ENCODE data around the gene SGCD.

Gene SGCD

DNA sequence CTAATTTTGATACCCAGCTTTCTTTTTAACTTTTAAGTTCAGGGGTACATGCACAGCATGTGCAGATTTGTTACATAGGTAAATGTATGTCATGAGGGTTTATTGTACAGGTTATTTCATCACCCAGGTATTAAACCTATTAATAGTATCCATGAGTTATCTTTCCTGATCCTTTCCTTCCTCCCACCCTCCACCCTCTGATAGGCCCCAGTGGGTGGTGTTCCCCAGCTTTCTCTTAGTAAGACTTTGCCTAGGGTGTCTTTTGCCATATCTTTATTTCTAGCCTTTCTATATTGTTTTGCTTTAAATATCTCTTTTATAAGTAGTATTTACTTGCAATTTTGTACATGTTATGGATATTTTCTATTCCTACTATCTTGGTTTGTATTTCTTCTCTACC lies 243.7 kb downstream of the SGCD start:
- H3K4me3 ChIP-seq (ENCODE audit: low read length): no peak overlapping the region
- no peak for DNase-seq (ENCODE audit: low read depth)
- TF ChIP-seq, protein P1, sequence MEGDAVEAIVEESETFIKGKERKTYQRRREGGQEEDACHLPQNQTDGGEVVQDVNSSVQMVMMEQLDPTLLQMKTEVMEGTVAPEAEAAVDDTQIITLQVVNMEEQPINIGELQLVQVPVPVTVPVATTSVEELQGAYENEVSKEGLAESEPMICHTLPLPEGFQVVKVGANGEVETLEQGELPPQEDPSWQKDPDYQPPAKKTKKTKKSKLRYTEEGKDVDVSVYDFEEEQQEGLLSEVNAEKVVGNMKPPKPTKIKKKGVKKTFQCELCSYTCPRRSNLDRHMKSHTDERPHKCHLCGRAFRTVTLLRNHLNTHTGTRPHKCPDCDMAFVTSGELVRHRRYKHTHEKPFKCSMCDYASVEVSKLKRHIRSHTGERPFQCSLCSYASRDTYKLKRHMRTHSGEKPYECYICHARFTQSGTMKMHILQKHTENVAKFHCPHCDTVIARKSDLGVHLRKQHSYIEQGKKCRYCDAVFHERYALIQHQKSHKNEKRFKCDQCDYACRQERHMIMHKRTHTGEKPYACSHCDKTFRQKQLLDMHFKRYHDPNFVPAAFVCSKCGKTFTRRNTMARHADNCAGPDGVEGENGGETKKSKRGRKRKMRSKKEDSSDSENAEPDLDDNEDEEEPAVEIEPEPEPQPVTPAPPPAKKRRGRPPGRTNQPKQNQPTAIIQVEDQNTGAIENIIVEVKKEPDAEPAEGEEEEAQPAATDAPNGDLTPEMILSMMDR (IDR thresholded peaks at IDR 0.05; ENCODE audit: insufficient read depth, low read depth, low read length, missing control alignments): no peak

DNA sequence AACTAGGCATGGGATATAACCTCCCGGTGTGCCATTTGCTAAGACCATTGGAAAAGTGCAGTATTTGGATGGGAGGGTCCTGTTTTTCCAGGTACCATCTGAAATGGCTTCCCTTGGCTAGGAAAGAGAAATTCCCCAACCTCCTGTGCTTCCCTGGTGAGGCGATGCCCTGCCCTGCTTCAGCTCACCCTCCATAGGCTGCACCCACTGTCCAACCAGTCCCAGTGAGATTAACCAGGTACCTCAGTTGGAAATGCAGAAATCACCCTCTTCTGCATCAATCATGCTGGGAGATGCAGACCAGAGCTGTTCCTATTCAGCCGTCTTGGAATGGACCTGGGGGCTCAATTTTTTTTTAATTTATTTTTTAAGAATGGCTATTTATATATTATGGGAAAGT lies 254.8 kb downstream of the SGCD start:
- no peak for DNase-seq (ENCODE audit: low read depth)
- TF ChIP-seq, protein P1 (IDR thresholded peaks at IDR 0.05; ENCODE audit: insufficient read depth, low read depth, low read length, missing control alignments): no peak
- no peak overlapping the region for H3K4me3 ChIP-seq (ENCODE audit: low read length)

DNA sequence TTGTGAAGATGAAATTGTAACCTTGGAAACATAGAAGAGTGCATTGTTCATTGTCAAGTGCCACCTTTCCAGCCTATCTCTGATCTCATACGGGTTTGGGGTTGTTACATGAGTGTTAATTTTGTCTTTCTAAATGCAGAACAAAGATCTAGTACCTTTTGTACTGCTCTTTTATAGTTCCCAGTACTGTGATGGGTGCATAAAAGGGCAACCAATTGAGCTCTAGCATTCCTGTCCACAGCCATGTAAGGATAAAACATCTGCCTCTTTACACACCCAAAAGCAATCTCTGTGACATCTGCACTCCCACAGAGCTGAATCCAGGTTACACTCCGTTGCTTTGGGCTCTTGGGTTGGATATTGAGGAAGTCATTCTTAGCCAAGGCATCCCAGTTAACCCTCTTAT lies 255.2 kb downstream of the SGCD start:
- DNase-seq (ENCODE audit: low read depth): no peak
- H3K4me3 ChIP-seq (ENCODE audit: low read length): no peak overlapping the region
- TF ChIP-seq, protein P1 (IDR thresholded peaks at IDR 0.05; ENCODE audit: insufficient read depth, low read depth, low read length, missing control alignments): no peak

DNA sequence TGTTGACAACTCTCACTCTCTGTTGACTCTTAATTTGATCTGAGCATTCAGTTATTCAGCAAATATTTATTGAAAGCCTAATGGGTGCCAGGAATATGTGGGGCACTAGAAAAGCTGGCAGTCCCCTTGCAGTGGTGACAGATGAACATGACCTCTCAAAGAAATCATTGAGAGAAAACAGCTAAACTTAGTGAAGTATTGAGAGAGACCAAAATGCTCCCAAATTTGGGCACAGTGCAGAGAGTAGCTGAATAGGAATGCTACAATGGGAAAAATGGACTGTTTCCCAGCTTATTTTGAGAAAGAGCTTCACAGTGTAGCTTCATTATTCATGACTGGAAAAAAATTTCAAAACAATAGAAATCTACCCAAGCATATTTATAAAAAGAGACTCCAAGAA lies 257.9 kb downstream of the SGCD start:
- no peak overlapping the region for H3K4me3 ChIP-seq (ENCODE audit: low read length)
- no peak for DNase-seq (ENCODE audit: low read depth)
- TF ChIP-seq, protein P1 (IDR thresholded peaks at IDR 0.05; ENCODE audit: insufficient read depth, low read depth, low read length, missing control alignments): no peak

DNA sequence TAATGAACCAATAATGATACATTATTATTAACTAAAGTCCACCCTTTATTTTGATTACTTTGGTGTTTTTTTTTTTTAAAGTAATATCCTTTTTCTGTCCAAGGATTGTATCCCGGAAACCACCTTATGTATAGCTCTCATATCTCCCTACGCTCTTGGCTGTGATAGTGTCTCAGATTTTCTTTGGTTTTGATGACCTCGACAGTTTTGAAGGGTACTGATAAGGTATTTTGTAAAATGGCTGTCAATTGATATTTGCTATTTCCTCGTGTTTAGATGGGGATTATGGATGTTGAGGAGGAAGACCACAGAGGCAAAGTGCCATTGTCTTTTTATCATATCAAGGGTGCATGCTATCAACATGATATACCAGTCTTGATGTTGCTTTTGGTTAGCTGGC lies 259.0 kb downstream of the SGCD start:
- no peak for DNase-seq (ENCODE audit: low read depth)
- no peak overlapping the region for H3K4me3 ChIP-seq (ENCODE audit: low read length)
- TF ChIP-seq, protein P1 (IDR thresholded peaks at IDR 0.05; ENCODE audit: insufficient read depth, low read depth, low read length, missing control alignments): no peak

DNA sequence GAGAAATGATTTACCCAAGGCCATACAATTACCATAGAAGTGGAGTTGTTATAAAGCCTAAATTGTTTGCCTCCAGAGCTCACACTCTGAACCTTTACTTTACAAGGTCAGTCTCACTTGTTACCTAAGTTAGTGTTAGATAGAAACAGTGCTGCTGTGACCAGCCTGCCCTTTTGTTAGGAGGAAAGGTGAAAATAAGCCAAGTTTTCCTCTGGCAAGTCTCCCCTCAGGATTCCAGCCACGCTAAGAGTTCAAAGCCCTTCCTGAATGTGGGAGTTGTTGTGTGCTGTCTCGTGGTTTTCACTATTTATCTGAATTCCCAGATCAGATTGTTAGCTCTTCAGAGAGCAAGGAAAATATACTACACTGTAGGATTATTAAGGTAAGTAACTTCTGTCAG lies 260.0 kb downstream of the SGCD start:
- TF ChIP-seq, protein P1 (IDR thresholded peaks at IDR 0.05; ENCODE audit: insufficient read depth, low read depth, low read length, missing control alignments): no peak
- H3K4me3 ChIP-seq (ENCODE audit: low read length): no peak overlapping the region
- DNase-seq (ENCODE audit: low read depth): no peak

DNA sequence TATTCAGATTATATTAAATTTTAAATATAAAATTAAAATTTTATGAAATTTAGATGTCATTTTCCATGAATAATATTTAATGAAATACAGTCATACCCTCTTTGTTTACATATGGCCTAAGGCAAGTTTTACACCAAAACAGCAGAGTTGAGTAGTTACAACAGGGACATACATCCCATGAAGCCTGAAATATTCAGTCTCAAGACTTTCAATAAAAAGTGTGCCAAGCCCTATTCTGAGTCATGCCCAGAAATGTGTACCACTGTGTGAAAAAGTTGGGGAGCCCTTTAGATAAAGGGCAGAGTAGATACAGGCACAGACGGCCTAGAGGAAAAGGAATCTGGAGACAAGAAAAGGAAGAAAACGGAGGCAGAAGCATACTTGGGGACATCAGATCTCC lies 261.3 kb downstream of the SGCD start:
- no peak for DNase-seq (ENCODE audit: low read depth)
- TF ChIP-seq, protein P1 (IDR thresholded peaks at IDR 0.05; ENCODE audit: insufficient read depth, low read depth, low read length, missing control alignments): no peak
- no peak overlapping the region for H3K4me3 ChIP-seq (ENCODE audit: low read length)

All from epithelial cell of esophagus (primary cell).